ENCODE data around the gene POLK.
"Not testable (repeated sequence)": the region's sequence is repeated elsewhere in the genome, so short reads cannot be mapped to it uniquely, and the experiment has no call there.

Gene POLK

GRCh38 chr5:75584641-75585040, 73.0 kb downstream of the POLK start:
- Histone ChIP-seq H3K27me3 (ENCODE audit: control insufficient read depth, insufficient read depth, low read length) (no peaks in the 10 kb centered on the region), H3K4me3 (ENCODE audit: low read depth, low read length) (no peak overlapping the region), H3K9ac (ENCODE audit: low read depth, low read length) (no peak overlapping the region), H3K4me1 (ENCODE audit: control insufficient read depth, insufficient read depth, low read length) (peaks cover 5% of the 10 kb centered on the region), H3K9me3 (ENCODE audit: control insufficient read depth, insufficient read depth, low read length) (no peaks in the 10 kb centered on the region), H3K36me3 (ENCODE audit: control insufficient read depth, insufficient read depth, low read length) (no peaks in the 10 kb centered on the region)

- no peak overlapping the region for H3K4me3 ChIP-seq (ENCODE audit: low read depth, low read length)
- H3K4me1 ChIP-seq (ENCODE audit: control insufficient read depth, insufficient read depth, low read length), result peaks cover 5% of the 10 kb centered on the region
- no peaks in the 10 kb centered on the region for H3K36me3 ChIP-seq (ENCODE audit: control insufficient read depth, insufficient read depth, low read length)
Measured at GRCh38 chr5:75588666-75589065, 77.0 kb downstream of the POLK start.

GRCh38 chr5:75600535-75600934, 88.8 kb downstream of the POLK start:
- H3K9me3 ChIP-seq (ENCODE audit: control insufficient read depth, insufficient read depth, low read length), result no peaks in the 10 kb centered on the region
- no peaks in the 10 kb centered on the region for H3K27me3 ChIP-seq (ENCODE audit: control insufficient read depth, insufficient read depth, low read length)
- H3K36me3 ChIP-seq (ENCODE audit: control insufficient read depth, insufficient read depth, low read length), result no peaks in the 10 kb centered on the region
- no peak overlapping the region for H3K9ac ChIP-seq (ENCODE audit: low read depth, low read length)
- no peak overlapping the region for H3K4me3 ChIP-seq (ENCODE audit: low read depth, low read length)
- H3K4me1 ChIP-seq (ENCODE audit: control insufficient read depth, insufficient read depth, low read length), result peaks cover 4% of the 10 kb centered on the region

More at GRCh38 chr5:75588666-75589065, 77.0 kb downstream of the POLK start:
- no peaks in the 10 kb centered on the region for H3K27me3 ChIP-seq (ENCODE audit: control insufficient read depth, insufficient read depth, low read length)
- no peaks in the 10 kb centered on the region for H3K9me3 ChIP-seq (ENCODE audit: control insufficient read depth, insufficient read depth, low read length)
- H3K9ac ChIP-seq (ENCODE audit: low read depth, low read length), result no peak overlapping the region

- Histone ChIP-seq H3K9ac (ENCODE audit: low read depth, low read length) (no peak overlapping the region), H3K36me3 (ENCODE audit: control insufficient read depth, insufficient read depth, low read length) (no peaks in the 10 kb centered on the region), H3K4me3 (ENCODE audit: low read depth, low read length) (no peak overlapping the region), H3K9me3 (ENCODE audit: control insufficient read depth, insufficient read depth, low read length) (no peaks in the 10 kb centered on the region), H3K4me1 (ENCODE audit: control insufficient read depth, insufficient read depth, low read length) (peaks cover 6% of the 10 kb centered on the region), H3K27me3 (ENCODE audit: control insufficient read depth, insufficient read depth, low read length) (no peaks in the 10 kb centered on the region)
Measured at GRCh38 chr5:75601567-75601966, 89.9 kb downstream of the POLK start.

- H3K36me3 ChIP-seq (ENCODE audit: control insufficient read depth, insufficient read depth, low read length), result no peaks in the 10 kb centered on the region
- no peaks in the 10 kb centered on the region for H3K27me3 ChIP-seq (ENCODE audit: control insufficient read depth, insufficient read depth, low read length)
- H3K4me3 ChIP-seq (ENCODE audit: low read depth, low read length), result no peak overlapping the region
- no peaks in the 10 kb centered on the region for H3K9me3 ChIP-seq (ENCODE audit: control insufficient read depth, insufficient read depth, low read length)
- no peak overlapping the region for H3K9ac ChIP-seq (ENCODE audit: low read depth, low read length)
- peaks cover 9% of the 10 kb centered on the region for H3K4me1 ChIP-seq (ENCODE audit: control insufficient read depth, insufficient read depth, low read length)
Measured at GRCh38 chr5:75601996-75602395, 90.3 kb downstream of the POLK start.

- H3K9me3 ChIP-seq (ENCODE audit: control insufficient read depth, insufficient read depth, low read length), result no peaks in the 10 kb centered on the region
- no peaks in the 10 kb centered on the region for H3K36me3 ChIP-seq (ENCODE audit: control insufficient read depth, insufficient read depth, low read length)
- no peak overlapping the region for H3K4me3 ChIP-seq (ENCODE audit: low read depth, low read length)
- no peaks in the 10 kb centered on the region for H3K27me3 ChIP-seq (ENCODE audit: control insufficient read depth, insufficient read depth, low read length)
- peaks cover 9% of the 10 kb centered on the region for H3K4me1 ChIP-seq (ENCODE audit: control insufficient read depth, insufficient read depth, low read length)
- H3K9ac ChIP-seq (ENCODE audit: low read depth, low read length), result no peak overlapping the region
Measured at GRCh38 chr5:75603371-75603770, 91.7 kb downstream of the POLK start.

GRCh38 chr5:75603821-75604220, 92.1 kb downstream of the POLK start:
- Histone ChIP-seq H3K9me3 (ENCODE audit: control insufficient read depth, insufficient read depth, low read length) (no peaks in the 10 kb centered on the region), H3K36me3 (ENCODE audit: control insufficient read depth, insufficient read depth, low read length) (no peaks in the 10 kb centered on the region), H3K9ac (ENCODE audit: low read depth, low read length) (no peak overlapping the region), H3K4me1 (ENCODE audit: control insufficient read depth, insufficient read depth, low read length) (peaks cover 9% of the 10 kb centered on the region), H3K27me3 (ENCODE audit: control insufficient read depth, insufficient read depth, low read length) (no peaks in the 10 kb centered on the region), H3K4me3 (ENCODE audit: low read depth, low read length) (no peak overlapping the region)

GRCh38 chr5:75607341-75607740, 95.7 kb downstream of the POLK start:
- H3K36me3 ChIP-seq (ENCODE audit: control insufficient read depth, insufficient read depth, low read length); H3K27me3 ChIP-seq (ENCODE audit: control insufficient read depth, insufficient read depth, low read length); H3K4me3 ChIP-seq (ENCODE audit: low read depth, low read length); H3K9me3 ChIP-seq (ENCODE audit: control insufficient read depth, insufficient read depth, low read length); H3K9ac ChIP-seq (ENCODE audit: low read depth, low read length): not testable (repeated sequence)
- H3K4me1 ChIP-seq (ENCODE audit: control insufficient read depth, insufficient read depth, low read length), result peaks cover 18% of the 10 kb centered on the region

GRCh38 chr5:75608870-75609269, 97.2 kb downstream of the POLK start:
- no peaks in the 10 kb centered on the region for H3K9me3 ChIP-seq (ENCODE audit: control insufficient read depth, insufficient read depth, low read length)
- no peak overlapping the region for H3K9ac ChIP-seq (ENCODE audit: low read depth, low read length)
- H3K27me3 ChIP-seq (ENCODE audit: control insufficient read depth, insufficient read depth, low read length), result no peaks in the 10 kb centered on the region
- H3K36me3 ChIP-seq (ENCODE audit: control insufficient read depth, insufficient read depth, low read length), result no peaks in the 10 kb centered on the region
- H3K4me3 ChIP-seq (ENCODE audit: low read depth, low read length), result no peak overlapping the region
- H3K4me1 ChIP-seq (ENCODE audit: control insufficient read depth, insufficient read depth, low read length), result peaks cover 18% of the 10 kb centered on the region

- Histone ChIP-seq H3K27me3 (ENCODE audit: control insufficient read depth, insufficient read depth, low read length) (no peaks in the 10 kb centered on the region), H3K4me1 (ENCODE audit: control insufficient read depth, insufficient read depth, low read length) (peaks cover 17% of the 10 kb centered on the region), H3K36me3 (ENCODE audit: control insufficient read depth, insufficient read depth, low read length) (no peaks in the 10 kb centered on the region), H3K9me3 (ENCODE audit: control insufficient read depth, insufficient read depth, low read length) (no peaks in the 10 kb centered on the region), H3K9ac (ENCODE audit: low read depth, low read length) (no peak overlapping the region), H3K4me3 (ENCODE audit: low read depth, low read length) (no peak overlapping the region)
Measured at GRCh38 chr5:75610201-75610600, 98.5 kb downstream of the POLK start.

- H3K9me3 ChIP-seq (ENCODE audit: control insufficient read depth, insufficient read depth, low read length); H3K27me3 ChIP-seq (ENCODE audit: control insufficient read depth, insufficient read depth, low read length); H3K36me3 ChIP-seq (ENCODE audit: control insufficient read depth, insufficient read depth, low read length): not testable (repeated sequence)
- H3K4me3 ChIP-seq (ENCODE audit: low read depth, low read length), result peak overlapping the region; percentile 59
- peaks cover 12% of the 10 kb centered on the region for H3K4me1 ChIP-seq (ENCODE audit: control insufficient read depth, insufficient read depth, low read length)
- H3K9ac ChIP-seq (ENCODE audit: low read depth, low read length), result peak overlapping the region; percentile 55
Measured at GRCh38 chr5:75610859-75611310, 99.2 kb downstream of the POLK start.

- H3K36me3 ChIP-seq (ENCODE audit: control insufficient read depth, insufficient read depth, low read length), result no peaks in the 10 kb centered on the region
- H3K4me1 ChIP-seq (ENCODE audit: control insufficient read depth, insufficient read depth, low read length), result peaks cover 12% of the 10 kb centered on the region
- peak within 1 kb of the TSS; percentile 59 for H3K4me3 ChIP-seq (ENCODE audit: low read depth, low read length)
- peak within 1 kb of the TSS; percentile 55 for H3K9ac ChIP-seq (ENCODE audit: low read depth, low read length)
- no peaks in the 10 kb centered on the region for H3K9me3 ChIP-seq (ENCODE audit: control insufficient read depth, insufficient read depth, low read length)
- no peaks in the 10 kb centered on the region for H3K27me3 ChIP-seq (ENCODE audit: control insufficient read depth, insufficient read depth, low read length)
Measured at GRCh38 chr5:75611311-75612225, 99.9 kb downstream of the POLK start, which contains the start of gene ANKDD1B. TSS of gene ANKDD1B (plus strand) at chr5:75611453. CDS start at chr5:75611635, 182 bp downstream.

Data from iPS-15b (cell line).